ENCODE results near the gene BOD1. TPM values are rescaled to one million over a fixed set of nuclear protein-coding genes. Genes with fewer than 3 reads are reported as not detected.

Gene BOD1
- total RNA-seq, 1 donor from 2014 or later, result 19.7 TPM

DNA sequence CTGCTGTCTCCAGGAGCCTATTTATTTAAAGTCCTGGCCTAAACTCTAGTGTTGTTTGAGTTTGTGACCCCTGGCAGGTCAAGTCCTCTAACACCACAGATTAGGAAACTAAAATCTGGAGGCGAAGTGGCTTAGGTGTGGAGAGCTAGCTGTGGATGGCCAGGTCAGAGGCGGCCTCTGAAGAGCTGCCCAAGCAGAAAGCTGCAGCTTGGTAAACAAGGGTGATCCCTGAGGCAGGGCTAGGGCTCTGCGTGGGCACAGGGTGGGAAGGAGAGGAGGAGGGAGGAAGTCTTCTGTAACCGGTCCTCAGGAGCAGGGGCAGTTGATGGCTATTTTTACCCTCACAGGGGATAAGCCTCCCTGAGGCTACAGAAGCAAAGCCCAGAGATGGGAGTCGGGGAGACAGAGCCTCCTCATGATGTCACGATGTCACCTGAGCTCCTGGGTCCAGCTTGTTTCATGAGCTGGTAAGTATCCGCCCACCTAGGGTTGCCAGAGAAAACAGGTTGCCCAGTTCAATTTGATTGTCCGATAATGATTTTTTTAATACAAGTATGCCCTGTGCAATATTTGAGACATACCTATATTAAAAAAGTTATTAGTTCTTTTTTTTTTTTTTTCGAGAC, 25.9 kb upstream of the BOD1 start:
- intact Hi-C loops (cut with micrococcal nuclease), result no loop called here

DNA sequence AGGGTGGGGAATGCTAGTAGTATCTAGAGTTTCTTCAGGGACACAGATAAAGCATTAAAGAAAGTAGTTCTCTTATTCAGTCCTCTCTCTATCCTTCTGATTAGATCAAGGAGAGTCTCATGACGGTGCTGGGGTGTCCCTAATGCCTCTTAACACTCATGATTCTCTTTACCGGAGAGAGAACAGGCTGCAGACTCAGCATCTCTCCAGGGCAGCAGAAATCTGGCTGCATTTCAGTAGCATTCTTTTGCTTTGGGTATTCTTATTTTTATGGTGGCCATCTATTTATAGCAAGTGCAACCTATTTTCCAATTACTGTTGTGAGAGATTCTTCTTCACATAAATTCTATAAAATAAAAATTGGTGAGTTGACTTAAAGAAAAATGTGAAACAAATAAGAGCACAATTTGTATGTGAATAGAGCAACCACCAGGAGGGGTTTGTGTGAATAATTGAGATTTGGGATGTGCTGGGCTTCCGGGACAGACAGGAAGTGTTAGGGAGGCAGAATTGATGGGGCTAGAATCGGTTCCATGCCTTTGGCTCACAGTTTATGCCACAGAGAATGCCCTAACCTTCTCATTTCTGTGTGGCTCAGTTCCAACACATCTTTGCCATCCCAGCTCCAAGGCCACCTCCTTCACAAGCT, 23.8 kb upstream of the BOD1 start:
- intact Hi-C loops (cut with micrococcal nuclease), result no loop called here

DNA sequence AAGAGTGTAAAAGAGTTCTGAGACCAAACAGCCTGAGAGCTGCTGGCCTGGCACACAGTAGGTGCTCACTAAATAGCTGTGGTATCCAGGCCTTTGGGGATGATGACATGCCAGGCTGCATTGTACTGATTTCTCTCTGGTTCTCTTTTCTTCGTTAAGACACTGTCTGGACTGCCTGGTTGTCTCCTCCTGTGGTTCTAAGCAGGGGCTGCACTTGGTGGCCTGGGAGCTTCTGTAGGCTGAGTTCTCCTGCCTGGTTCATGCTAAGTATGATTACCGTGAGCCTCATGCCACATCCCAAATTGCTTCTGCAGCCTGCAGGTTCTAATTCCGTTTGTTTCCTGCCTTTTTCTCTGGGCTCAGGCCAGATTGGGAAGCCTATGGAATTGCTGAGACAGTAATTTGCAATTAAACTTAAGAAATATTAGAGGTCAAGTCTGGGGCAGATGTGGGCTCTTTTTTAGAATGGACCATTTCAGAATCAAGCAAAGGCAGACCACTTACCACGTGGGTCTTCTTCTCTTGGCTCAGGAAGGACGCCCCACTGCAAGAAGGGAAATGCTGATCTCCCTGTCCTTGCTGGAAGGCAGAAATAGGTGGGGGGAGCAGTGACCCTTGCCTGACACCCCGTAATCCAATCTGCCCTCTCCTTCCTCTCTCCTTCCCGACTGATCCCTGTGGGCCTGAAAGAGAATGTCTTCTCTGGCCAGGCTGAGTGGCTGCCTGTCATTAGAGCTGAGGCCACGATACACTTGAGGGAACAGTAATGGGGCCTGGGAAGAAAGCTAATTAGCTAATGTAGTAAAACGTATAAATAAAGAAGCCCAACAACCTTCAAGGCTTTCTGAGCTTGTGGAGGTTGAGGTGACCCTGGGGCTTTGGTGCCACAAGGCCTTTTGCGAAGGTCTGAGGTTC, 21.9 kb upstream of the BOD1 start:
- intact Hi-C loops (cut with micrococcal nuclease), result no loop called here

DNA sequence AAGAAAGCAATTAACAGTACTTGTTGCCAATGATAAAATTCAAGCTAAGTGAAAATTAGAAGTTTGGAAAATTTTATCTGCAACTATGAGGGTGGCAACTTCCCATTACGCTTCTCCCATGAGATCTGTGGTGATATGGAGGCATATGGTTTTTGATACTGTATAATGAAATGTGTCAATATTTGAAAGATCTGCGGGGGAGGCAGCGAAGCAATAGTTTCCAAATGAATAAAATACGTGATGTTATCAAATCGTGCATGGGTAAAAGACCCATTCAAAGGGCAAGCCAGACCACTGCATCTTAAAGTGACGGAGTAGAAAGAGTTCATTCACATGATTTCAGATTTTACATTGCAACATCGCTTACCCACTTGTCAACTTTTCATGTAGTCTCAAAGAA, 20.9 kb upstream of the BOD1 start:
- intact Hi-C loops (cut with micrococcal nuclease), result no loop called here

DNA sequence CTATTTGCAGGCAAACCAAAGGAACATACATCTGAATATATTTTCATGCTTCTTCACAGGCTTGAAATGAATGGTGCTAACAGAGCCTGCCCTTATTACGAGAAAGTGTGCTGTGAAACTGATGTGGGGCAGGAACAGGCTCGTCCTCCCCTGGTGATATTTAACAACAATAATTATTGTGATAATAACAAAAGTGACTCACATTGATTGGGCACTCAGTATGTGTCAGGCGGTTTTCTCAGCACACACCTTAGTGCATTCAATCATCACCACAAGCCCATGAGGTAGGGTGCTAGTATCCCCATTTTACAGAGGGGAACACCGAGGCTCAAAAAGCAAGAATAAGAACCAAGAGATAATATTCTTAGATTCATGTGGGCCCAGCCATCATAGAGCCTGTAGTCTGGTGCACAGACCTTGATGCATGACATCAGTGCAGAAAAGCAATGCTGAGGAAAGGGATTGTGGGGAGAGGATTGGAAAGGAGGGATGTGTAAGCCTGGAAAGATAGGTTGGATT, 18.1 kb upstream of the BOD1 start:
- intact Hi-C loops (cut with micrococcal nuclease), result no loop called here

DNA sequence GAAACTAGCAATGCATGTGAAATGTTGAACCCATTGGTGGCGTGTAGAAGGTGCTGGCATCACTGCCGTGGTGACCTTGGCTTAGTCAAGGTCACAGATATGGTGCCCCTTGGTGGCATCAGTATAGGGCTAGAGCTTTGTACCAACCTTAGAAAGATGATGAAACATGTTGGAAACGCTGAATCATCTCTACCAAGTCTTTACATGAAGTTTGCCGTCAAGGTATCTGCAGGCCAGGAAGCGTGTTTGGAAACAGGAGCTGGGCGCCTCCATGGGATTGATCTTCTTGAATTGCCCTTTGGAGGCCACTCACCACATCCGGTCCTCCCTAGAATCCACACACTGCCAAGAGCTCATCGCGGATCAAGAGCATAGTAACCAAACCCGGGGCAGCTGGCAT, 16.9 kb upstream of the BOD1 start:
- intact Hi-C loops (cut with micrococcal nuclease), result no loop called here

DNA sequence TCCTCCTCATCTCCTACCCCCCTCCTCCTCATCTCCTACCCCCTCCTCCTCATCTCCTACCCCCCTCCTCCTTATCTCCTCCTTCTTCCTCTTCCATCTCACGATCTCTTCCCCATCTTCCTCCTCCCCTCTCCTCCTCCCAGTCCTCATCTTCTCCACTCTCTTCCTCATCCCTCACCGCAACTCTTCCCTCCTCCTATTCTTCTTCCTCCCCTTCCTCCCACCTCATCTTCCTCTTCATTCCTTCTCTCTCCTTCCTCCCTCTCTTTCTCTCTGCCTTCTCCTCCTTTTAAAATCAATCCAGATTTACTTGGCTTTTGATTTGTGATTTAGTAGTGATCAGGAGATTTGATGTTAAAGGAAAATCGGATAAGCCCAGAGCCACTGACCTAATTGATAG, 15.0 kb upstream of the BOD1 start:
- intact Hi-C loops (cut with micrococcal nuclease), result no loop called here

DNA sequence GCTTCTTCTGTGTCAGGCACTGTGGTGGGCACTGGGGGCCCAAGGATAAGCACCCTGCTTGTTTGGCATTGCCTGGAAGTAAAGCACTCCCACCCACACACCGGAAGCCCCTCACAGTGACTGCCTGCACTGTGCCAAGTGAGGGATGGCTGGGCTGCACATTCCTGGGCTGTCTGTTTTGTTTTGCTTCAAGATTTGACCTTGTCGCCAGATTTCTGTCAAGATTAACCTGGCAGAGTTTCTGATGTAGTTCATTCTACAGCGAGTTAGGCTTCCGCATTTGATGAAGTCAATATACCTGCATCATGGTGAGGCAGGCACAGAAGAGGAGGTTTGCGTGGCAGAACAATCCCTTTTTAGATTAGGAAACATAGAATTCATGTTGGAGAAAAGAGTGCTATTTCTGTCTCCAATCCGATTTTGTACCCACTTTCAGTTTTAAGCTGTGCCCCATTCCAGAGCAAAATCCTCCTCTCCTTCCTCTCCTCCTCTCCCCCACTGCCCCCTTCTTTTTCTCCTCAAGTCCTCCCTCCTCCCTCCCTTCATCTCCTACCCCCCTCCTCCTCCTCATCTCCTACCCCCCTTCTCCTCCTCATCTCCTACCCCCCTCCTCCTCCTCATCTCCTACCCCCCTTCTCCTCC, 14.4 kb upstream of the BOD1 start:
- intact Hi-C loops (cut with micrococcal nuclease), result no loop called here

DNA sequence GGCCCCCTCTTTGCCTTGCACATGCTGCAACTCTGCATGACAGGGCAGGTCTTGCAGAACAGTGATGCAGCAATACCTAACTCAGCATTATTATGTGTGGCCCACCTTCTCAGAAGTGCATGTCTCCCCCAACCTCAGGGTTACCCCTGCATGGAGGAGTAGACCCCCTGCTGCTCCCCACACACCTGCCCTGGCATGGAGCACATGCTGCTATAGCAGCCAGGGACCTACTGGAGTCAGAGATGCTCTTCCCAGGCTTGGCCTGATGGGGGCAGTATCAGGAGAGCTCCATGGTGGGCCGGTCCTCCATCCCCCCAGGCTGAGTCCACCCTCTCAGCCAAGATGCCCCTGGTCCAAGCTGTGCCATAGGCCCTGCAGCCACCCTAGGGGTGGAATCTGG, 13.2 kb upstream of the BOD1 start:
- intact Hi-C loops (cut with micrococcal nuclease), result no loop called here

DNA sequence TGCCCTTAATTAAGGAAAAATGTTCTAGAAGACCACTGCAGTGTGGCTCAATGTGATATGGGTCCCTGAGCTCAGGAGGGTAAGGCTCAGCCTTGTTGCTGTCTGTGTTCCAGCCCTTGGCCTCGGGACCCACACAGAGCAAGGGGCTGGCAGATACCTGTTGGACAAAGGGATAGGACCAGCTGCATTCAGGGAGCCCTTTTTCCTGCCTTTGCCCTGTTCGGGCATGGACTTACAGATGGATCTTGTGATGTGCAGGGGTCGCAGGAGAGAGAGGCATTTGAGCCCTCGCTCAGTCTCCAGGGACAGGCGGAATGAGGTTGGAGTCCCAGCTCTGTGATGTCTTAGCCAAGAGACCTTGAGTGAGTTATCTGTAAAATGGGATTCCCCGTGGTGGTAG, 12.1 kb upstream of the BOD1 start:
- intact Hi-C loops (cut with micrococcal nuclease), result no loop called here

DNA sequence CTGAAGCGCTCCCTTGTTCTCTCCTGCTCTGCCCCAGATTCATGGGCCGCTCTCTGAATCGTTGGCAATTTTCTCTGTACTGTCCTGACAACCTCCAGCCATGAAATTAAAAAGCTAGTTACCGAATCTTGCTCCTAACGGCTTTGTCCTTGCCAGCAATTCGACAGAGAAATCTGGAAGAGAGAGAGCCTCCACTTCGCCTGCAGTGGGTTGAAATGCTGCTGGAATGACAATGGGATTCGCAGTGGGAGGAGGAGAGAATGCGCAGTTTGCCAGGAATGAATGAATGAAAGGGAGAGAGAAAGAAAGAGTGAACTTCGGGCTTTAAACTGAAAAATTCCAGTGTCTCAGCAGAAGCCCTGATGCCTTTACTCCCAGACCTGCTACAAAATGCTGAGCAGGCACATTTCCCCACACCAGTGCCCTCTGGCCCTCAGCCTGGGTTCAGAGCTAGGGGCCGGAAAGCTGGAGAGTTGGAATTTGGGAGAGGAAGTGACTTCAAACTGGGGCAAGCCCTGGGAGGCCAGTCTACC, 11.5 kb upstream of the BOD1 start:
- intact Hi-C loops (cut with micrococcal nuclease), result no loop called here

DNA sequence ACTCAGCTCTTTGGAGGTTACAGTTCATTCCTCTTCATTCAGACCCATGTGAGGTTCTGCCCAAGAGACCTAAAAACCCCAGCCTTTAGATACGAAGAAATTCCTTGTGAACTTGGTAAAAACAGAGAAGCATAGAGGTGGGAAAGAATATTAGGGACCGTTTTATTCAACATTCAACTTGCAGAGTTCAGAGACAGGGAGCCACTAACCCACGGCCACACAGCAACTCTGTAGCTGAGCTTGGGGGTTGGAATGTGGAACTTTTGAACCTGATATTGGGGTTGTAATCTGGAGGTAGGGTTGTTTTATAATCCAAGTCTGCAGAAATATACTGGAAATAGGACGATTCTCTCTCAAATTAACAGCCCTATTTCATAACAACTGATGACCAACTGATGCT, 10.8 kb upstream of the BOD1 start:
- intact Hi-C loops (cut with micrococcal nuclease), result no loop called here

DNA sequence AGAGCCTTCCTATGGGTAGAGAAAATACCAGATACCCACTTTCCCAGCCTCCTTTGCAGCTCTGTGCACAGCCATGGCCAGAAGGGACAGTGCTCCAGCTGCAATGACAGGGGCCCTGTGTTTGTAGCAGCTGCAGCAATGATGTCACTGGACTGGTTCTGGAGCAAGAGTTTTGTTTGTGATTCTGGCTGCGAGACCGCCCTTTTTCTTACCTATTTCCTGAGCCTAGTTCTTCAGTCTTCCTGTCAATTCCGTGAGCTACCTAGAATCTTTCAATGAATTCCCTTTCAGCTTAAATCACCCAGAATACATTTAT, 10.0 kb upstream of the BOD1 start:
- intact Hi-C loops (cut with micrococcal nuclease), result no loop called here

DNA sequence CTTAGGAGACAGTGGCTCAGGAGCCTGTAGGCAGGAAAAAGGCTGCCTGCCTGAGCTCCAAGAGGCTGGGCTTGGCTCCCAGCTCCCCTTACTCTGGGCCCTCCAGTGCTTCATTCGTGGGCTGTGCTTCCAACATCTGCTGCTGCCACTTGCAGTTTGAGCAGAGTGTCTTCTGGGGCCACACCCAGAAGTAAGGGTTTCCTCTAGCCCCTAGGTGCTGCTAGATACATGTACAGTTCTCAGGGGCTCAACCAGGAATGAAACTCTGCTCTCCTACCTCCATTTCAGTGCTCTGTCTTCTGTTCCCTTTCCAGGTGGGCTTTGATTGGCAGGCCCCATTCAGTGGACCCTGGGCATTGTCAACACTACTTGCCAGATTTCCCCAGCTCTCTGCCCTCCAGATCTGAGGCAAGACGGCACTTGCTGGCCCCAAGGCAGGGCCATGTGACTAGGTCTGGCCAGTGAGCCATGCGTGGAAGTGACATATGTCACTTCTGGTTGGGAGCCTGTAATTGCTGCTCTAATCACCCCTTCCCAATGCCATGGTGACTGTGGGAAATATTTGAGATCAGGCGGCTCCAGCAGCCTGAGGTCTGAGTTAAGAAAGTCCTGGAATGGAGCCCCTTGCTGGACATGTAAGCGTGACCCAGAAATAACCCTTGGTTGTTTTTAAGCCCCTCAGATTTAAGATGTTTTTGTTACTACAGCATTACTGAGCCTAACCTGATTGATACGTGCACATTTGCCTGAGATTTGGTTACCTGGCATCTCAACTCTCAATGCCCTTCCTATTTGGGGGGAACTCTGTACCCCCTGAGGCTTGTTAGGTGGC, 9.4 kb upstream of the BOD1 start:
- intact Hi-C loops (cut with micrococcal nuclease), result no loop called here

DNA sequence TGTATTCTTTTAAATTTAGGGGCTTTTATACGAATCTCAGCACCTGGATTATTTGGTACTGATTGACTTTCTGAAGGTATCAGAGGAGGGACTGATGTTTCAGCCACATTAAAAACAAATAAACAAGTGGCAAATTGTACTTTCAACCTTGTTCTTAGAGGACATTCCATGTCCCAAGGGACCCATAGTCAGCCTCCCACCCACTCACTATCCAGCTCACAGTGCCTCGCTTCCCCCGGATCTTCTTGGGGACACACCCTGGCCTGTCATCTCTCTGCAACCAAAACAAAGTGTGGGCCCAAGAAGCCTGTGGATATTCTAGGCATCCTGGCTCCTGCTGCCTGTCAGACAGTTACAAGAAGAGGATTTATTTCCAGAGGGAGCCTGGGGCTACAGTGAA, 8.8 kb upstream of the BOD1 start:
- intact Hi-C loops (cut with micrococcal nuclease), result no loop called here

DNA sequence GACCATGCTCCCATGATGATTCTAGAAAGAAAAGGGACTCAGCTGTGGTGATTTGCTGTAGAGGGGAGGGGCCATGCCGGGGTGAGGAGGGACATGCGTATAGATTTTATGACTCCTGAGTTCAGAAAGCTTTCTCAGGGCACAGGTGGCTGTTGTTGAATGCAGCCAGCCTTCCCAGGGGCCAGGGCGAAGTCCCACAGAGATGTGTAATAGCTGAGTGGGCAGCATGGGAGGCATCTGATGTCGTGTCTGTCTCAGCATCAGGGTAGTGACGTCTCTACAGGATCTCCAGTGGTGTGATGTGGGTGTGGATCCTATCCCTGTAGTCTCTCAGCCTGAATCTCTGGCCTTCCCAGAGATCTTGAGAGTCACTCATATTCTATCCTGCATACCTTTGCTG, 7.8 kb upstream of the BOD1 start:
- intact Hi-C loops (cut with micrococcal nuclease), result no loop called here

DNA sequence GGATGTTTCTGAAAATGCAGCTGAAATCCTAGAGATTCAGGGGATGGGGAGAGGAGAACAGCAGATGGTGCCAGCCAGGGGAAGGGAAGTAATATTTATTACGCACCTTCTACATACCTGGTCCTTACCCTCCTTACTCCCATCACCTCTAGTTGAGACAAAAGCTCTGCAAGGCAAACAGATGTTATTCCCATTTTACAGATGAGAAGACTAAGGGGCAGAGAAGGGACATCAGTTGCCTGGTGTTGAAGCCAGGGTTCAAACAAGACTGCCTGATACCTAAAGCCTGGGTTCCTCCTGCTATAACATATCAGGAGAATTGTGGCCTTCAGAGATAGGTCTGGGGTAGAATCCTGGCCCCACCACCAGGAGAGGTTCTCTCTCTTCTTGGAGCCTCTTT, 7.3 kb upstream of the BOD1 start:
- intact Hi-C loops (cut with micrococcal nuclease), result no loop called here

DNA sequence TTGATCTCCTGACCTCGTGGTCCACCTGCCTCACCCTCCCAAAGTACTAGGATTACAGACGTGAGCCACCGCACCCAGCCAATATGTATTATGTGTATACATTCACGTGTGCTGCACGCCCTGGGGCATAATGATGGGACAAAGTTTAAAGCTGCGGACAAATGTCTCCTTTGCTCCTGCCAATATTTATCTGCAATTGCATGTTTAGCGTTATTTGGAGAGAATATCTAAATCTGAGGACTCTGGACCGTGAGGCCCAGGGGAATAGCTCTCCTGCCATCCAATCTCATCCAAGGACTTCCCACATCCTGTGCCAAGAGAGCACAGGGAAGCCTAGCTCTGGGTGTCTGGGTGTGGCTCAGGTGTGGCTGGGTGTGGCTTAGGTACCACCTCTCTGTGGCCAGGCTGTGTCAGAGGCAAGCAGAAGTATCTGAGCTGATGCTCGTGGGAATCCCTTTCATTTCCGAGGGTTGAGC, 6.9 kb upstream of the BOD1 start:
- intact Hi-C loops (cut with micrococcal nuclease), result no loop called here

DNA sequence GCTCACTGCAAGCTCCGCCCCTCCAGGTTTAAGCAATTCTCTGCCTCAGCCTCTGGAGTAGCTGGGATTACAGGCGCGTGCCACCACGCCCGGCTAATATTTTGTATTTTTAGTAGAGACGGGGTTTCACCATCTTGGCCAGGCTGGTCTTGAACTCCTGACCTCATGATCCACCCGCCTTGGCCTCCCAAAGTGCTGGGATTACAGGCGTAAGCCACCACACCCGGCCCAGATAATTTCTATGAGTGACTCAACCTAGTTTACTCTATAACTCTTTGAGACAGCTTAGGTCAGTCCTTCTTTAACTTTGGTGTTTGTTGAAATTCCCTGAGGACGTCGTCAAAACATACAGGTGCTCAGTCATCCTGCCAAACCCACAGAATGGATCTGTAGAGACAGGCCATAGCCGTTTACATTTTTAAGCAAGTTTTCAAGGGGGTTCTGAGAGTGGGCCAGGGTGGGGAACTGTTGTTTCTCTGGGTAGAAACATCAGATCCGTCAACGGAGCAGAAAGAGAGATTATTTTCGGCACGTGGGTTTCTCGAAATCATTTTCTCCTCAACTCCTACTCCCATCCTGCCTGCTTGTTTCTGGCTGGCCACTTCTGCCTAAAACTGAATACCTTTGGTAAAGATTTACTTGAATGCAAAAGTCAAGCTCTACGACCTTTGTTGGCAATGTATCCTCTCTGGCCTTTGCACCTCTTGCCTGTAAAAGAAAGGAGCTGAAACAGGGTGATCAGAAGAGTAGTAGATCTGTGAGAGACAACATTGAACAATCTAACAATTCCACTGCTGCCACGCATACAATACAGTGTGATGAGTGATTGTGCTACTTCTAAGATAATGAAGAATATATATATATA, 6.0 kb upstream of the BOD1 start:
- intact Hi-C loops (cut with micrococcal nuclease), result no loop called here

DNA sequence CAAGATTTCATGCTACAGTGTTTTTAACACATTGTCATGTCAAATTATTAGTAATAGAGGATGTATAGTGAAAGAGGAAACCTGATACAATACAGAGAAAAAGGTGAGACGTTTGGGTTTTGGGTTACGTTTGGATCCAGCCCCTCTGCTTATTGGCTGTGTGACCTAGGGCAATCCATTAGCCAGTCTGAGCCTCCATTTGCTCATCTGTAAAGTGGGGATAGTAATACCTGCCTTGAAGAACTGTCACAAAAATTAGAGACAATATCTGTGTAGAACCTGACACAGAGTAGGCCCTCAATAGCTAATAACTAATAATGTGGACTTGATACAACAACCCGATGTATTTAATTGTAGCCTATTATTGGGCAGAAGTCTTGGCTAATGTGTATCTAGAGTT, 4.3 kb upstream of the BOD1 start:
- intact Hi-C loops (cut with micrococcal nuclease), result no loop called here
